Kidney (tissue), 14 donors: ENCODE results near the gene KIAA1755. TPM values are rescaled to one million over a fixed set of nuclear protein-coding genes. Genes with fewer than 3 reads are reported as not detected.
"Not testable (repeated sequence)": the region's sequence is repeated elsewhere in the genome, so short reads cannot be mapped to it uniquely, and the experiment has no call there.

Source experiments
- DNase-seq, 5 donors: peaks; one replicate each; pipeline ENCODE4 v3.0.0-alpha.2; 2013 to 2020
- FAIRE-seq: peaks from 2 replicates; lab custom pipeline; 2012; peaks lifted over from hg19 to GRCh38; lab: Jason Lieb, UNC
- H3K27ac ChIP-seq, 2 donors: one replicate each; pipeline ENCODE4 v1.7.0; 2013; ENCODE audit warnings: low read depth in 2 of 2, low read length in 2 of 2, inconsistent platforms in 1 of 2
- H3K27me3 ChIP-seq: one replicate; pipeline ENCODE4 v1.7.1; 2013; ENCODE audit warnings: low read length, inconsistent platforms; ENCODE audit not compliant: control insufficient read depth, insufficient read depth
- H3K36me3 ChIP-seq, 3 donors: one replicate each; pipeline versions ENCODE4 v1.7.0 to v1.7.1; 2013; ENCODE audit warnings: low read length in 3 of 3, control low read depth in 1 of 3, inconsistent platforms in 1 of 3; ENCODE audit not compliant: insufficient read depth in 3 of 3, control insufficient read depth in 2 of 3
- H3K4me1 ChIP-seq, 3 donors: one replicate each; pipeline versions ENCODE4 v1.7.0 to v1.7.1; 2013; ENCODE audit warnings: low read length in 3 of 3, inconsistent platforms in 1 of 3, low read depth in 1 of 3; ENCODE audit not compliant: control insufficient read depth in 2 of 3, insufficient read depth in 2 of 3
- H3K4me3 ChIP-seq, 3 donors: one replicate each; pipeline versions ENCODE4 v1.7.0 to v1.8.1; 2013; ENCODE audit warnings: low read length in 3 of 3, control low read depth in 1 of 3, inconsistent platforms in 1 of 3
- H3K9ac ChIP-seq, 3 donors: one replicate each; pipeline versions ENCODE4 v1.7.0 to v1.7.1; 2013; ENCODE audit warnings: low read length in 3 of 3, control low read depth in 1 of 3, inconsistent platforms in 1 of 3
- H3K9me3 ChIP-seq, 3 donors: one replicate each; pipeline versions ENCODE4 v1.7.0 to v1.7.1; 2013; ENCODE audit warnings: low read length in 3 of 3, control low read depth in 1 of 3, inconsistent platforms in 1 of 3; ENCODE audit not compliant: control insufficient read depth in 2 of 3, insufficient read depth in 1 of 3
- CTCF ChIP-seq: IDR thresholded peaks from 3 replicates; pipeline ENCODE4 v1.5.1; 2012; ENCODE audit warnings: mild to moderate bottlenecking, moderate library complexity, borderline replicate concordance; ENCODE audit not compliant: insufficient read depth; ENCODE audit errors: extremely low read depth
- intact Hi-C: fragments of 100-400 bp; cut with DNase I; formaldehyde crosslinking; loops from one replicate; pipeline ENCODE4 v1.11.1; 2022
- polyA plus RNA-seq: library from polyadenylated mRNA; stranded (reverse); fragments of 350-450 nt; fragmentation: Illumina TruSeq; extraction: RNeasy Lipid Tissue Mini Kit (QIAGEN cat#74804); gene quantifications from one replicate; pipeline ENCODE4 v1.2.3, GENCODE V29; 2014; ENCODE audit warnings: low read depth, low replicate concordance; ENCODE audit not compliant: insufficient read depth
- total RNA-seq: library from RNA; stranded (reverse); fragmentation: NEBNext Ultra II Directional; extraction: Animal tissue kit (Norgen Biotek cat#: 25700); gene quantifications from one replicate; pipeline ENCODE4 v1.2.1, GENCODE V29; 2021
- donor health status: control.
- donor health status: control.
- donor health status: control.
- donor health status: control.
- donor health status: control.
- donor health status: DM: yes; HTN: yes; CAD: no.
- donor health status: Normal renal cell carcinoma (clear cell type).

KIAA1755 gene
- total and polyA plus RNA-seq, 2 donors from 2014 or later = 1.5 to 5.1 TPM

GRCh38 chr20:38256966-38257365 is 3.6 kb downstream of the KIAA1755 start:
- no peaks in the 10 kb centered on the region for H3K9me3 ChIP-seq
- DNase-seq (no peak), FAIRE-seq (no peak)
- no peak overlapping the region for H3K27ac ChIP-seq
- H3K4me3 ChIP-seq = no peak overlapping the region
- H3K9ac ChIP-seq = no peak overlapping the region
- TF ChIP-seq CTCF = no peak
- no peaks in the 10 kb centered on the region for H3K27me3 ChIP-seq
- H3K4me1 ChIP-seq = no peaks in the 10 kb centered on the region
- intact Hi-C loops = no loop called here
- H3K36me3 ChIP-seq = no peaks in the 10 kb centered on the region

- Histone ChIP-seq H3K9ac (no peak overlapping the region), H3K36me3 (no peaks in the 10 kb centered on the region), H3K9me3 (no peaks in the 10 kb centered on the region), H3K27me3 (no peaks in the 10 kb centered on the region), H3K4me3 (no peak overlapping the region), H3K4me1 (no peaks in the 10 kb centered on the region), H3K27ac (peak overlapping the region in 1 of 2 donors; percentile 11)
- TF ChIP-seq CTCF = no peak
- intact Hi-C loops = no loop called here
- FAIRE-seq (no peak), DNase-seq (no peak)
Observed at GRCh38 chr20:38256021-38256420, 4.5 kb downstream of the KIAA1755 start.

GRCh38 chr20:38255393-38255792 is 5.1 kb downstream of the KIAA1755 start:
- H3K9ac ChIP-seq = no peak overlapping the region
- DNase-seq (no peak), FAIRE-seq (no peak)
- intact Hi-C loops = no loop called here
- H3K27ac ChIP-seq = no peak overlapping the region
- no peak overlapping the region for H3K4me3 ChIP-seq
- H3K4me1 ChIP-seq = no peaks in the 10 kb centered on the region
- H3K9me3 ChIP-seq = no peaks in the 10 kb centered on the region
- no peaks in the 10 kb centered on the region for H3K36me3 ChIP-seq
- TF ChIP-seq CTCF = no peak
- no peaks in the 10 kb centered on the region for H3K27me3 ChIP-seq

- FAIRE-seq, H3K9me3 ChIP-seq, H3K36me3 ChIP-seq, H3K4me1 ChIP-seq, DNase-seq, intact Hi-C loops, H3K9ac ChIP-seq, H3K27me3 ChIP-seq, H3K4me3 ChIP-seq, H3K27ac ChIP-seq: not testable (repeated sequence)
Observed at GRCh38 chr20:38254621-38255020, 5.9 kb downstream of the KIAA1755 start.
